DMS114 treated with DMSO at 0.1 percent for 48 hours (cell line): ENCODE data around the gene ZSCAN5B.

Source experiments
- DNase-seq: peaks from one replicate; lab custom pipeline; 2025; ENCODE audit not compliant: unreplicated experiment; lab: John Stamatoyannopoulos, UW

The ZSCAN5B gene

GRCh38 chr19:56146904-56147303, 50.7 kb downstream of the ZSCAN5B start:
- no peak for DNase-seq

DNA sequence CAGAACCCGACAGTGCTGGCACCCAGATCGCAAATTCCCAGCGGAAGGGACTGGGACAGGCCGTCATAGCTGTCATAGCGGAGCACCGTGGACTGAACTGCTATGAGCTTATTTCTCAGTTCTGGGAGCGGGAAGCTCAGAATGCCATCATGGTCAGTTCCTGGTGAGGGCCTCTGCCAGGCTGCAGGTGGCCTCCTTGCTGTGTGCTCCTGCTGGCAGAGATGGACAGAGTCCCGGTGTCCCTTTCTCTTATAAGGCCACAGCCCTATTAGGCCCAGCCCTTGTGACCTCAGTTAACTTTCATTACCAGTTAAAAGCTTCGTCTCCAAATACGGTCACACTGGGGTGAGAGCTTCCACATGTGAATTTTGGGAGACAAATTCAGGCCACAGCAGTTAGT, 51.9 kb downstream of the ZSCAN5B start:
- DNase-seq = no peak

DNA sequence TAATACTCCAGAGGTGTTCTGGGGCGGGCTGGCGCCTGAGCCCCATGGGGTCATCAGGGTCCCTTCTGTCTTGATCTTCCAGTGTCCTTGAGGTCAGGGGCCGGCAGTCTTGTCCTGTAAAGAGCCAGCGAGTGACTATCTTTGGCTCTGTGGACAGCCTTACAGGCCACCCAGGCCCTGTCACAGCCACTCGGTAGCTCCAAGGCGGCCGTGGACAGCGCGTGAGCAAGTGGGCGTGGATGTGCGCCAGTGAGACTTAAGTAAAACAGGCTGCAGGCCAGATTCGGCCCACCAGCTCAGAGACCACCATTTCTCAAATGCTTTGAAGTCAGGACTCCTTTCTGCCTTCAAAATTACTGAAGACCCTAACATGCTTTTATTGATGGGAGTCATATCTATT, 52.8 kb downstream of the ZSCAN5B start:
- no peak for DNase-seq

- no peak for DNase-seq
Observed at GRCh38 chr19:56144376-56144775, 53.2 kb downstream of the ZSCAN5B start.

DNA sequence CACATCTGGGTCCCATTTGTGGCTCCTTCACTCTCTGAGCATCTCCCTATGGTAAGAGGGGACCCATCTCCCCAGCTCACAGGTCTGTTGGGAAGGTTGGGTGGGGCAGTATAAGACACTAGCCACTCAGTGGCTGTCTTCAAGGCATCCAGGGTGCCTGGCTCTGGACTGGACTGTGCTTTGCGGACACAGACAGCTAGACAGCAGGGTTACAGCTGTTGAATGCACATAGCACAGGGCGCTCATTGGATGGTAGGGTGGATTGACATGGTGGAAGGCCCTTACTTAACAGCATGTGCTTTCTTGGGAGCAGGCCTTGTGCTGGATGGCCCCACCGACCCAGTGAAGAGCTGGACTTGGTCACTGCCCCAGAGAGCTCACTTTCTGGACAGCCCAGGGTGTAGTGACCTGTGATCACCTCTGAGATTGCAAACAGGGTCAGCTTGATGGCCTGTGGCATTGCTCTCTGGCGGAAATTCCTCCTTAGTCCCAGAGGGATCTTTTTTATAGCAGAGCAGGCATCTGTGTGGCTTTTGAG, 54.6 kb downstream of the ZSCAN5B start:
- no peak for DNase-seq

GRCh38 chr19:56142087-56142787, 55.3 kb downstream of the ZSCAN5B start:
- DNase-seq = no peak

DNA sequence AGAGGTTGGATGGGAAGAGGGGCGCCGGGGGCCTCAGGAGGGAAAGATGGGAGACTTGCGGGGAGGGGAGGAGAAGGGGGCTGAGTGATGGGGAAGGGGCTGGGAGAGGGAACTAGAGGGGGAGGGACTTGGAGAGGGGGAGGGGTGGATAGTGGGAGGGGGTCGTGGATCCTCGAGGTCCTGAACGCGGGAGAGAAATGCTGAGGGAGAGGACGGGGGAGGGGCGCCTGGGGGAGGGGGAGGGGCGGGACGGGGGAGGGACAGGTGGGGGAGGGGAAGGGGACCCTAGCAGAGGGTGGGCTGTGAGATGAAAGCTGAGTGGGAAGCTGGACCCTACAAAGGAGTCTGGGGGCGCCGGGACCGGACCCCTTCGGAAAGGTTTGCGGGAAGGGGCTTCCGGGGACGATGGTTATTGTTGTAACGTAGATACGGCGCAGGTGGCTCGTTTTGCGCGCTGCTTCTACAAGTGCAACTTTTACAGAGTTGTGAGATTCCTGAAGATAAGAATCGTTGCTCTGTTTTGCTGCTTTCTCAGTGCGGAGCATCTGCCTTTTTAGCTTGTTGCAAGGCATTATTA, 56.1 kb downstream of the ZSCAN5B start:
- DNase-seq = no peak

DNA sequence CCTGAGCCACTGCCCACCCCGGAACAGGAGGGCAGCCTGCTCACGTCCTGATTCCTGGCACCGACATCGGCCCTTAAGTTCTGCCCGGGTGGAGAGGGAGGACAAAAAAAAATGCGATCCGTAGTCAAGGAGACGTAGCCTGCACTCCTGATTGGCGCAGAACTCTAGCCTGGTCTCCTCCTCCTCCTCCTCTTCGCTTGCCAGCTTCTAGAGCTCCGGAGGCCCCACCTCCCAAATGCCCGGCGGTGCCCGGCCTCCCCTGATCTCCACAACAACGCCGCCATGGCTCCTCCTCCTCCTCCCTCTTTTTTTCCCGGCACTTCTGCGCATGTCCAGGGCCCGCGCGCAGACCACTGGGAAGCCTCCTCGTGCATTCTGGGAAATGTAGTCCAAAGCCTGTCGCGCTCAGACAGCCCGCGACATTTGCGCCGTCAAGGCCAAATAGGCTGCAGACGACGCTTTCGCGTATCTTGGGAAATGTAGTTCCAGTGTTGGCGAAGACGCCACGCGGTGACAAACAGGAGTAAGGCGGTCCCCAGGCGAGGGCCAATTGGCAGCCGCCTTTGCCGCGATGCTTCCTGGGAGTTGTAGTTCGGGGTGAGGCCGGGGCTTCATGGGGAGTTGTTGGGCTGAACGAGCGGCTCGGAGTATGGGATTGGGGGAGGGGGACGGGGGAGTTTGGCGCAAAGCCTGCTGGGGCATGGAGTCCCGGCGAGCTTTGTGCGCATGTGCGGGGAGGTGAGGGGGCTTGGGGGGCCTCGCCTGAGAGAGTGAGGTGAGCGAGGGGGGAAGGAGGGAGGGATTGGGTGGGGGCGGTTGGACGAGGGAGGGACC, 56.8 kb downstream of the ZSCAN5B start, which contains the start of gene ZNF444:
Gene ZNF444 (plus strand): TSS at position 705 of the 834 bp plus-strand sequence. CDS start 5,625 bp downstream, outside the sequence.
- DNase-seq = peak; percentile 100

DNA sequence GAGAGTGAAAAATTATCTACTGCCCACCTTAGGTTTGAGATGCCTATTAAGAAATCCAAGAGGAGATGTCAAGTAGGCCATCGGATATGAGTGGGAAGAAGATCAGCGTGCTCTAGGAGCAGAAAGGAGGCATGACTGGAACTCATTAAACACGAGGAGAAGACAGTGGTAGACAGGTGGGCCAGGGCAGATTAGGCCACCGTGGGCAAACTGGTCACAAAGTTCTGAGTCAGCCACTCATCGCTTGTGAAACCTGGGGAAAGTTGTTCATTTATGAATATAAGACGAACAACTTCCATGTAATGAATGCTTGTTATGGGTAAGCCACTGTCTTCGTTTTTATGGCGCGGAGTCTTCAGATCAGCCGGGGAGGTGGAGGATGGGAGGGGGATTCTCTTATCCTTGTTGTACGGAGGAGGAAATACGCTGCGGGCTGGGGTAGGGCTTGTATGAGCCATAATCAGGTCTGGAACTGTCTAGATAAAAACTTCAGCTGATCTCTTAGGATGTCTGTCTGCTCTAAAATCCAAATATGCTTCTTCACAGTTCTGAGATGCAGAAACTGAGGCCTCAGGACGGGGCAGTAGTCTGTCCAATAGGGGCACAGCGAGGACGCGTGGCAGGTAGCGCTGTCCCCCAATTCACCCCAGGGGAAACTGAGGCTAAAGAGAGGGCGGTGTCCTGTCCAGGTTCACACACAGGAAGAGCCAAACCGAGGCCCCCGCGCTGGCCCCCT, 57.6 kb downstream of the ZSCAN5B start:
- no peak for DNase-seq
